UCSD-AML1 (cell line): ENCODE results near the gene EPS8L3.

ENCODE experiments used
- DNase-seq: peaks from one replicate; lab custom pipeline; 2025; ENCODE audit not compliant: unreplicated experiment; lab: John Stamatoyannopoulos, UW

The EPS8L3 gene

DNA sequence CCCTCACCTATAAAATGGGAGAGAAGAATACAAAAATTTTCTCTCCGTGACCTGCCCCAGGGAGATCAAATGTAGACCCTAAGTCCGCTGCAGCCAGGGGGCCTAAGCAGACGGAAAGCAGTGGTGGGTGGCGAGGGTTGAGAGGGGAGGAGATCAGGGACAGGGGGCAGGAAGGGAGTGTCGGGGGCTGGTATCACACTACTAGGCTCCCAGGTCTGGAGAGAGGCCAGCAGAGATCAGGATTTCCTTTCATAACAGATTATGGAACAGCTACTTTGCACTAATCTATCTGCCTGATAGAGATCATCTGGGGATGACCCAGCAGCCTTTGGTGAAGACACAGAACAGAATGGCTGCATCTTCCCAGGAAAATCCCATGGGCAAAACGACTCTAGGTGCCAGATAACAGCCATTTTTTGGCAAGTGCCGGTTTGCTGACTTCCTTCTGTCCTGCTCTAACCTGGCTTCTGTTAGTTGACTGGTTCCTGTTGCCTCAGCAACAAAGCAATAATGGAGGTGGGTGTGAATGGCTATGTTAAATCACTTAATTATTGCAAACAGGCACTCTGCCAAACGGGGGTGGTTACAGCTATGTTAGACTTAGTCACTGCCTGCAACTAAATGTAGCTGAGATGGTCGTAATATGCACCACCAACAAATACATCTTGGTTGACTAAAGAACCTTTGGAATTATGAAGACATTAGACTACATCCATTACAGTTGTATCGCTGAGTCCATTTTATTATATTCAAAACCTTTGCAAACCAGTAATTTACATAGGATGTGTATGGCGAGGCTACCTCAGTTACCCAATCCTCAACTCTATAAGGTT lies 30.0 kb upstream of the EPS8L3 start:
- no peak for DNase-seq

DNA sequence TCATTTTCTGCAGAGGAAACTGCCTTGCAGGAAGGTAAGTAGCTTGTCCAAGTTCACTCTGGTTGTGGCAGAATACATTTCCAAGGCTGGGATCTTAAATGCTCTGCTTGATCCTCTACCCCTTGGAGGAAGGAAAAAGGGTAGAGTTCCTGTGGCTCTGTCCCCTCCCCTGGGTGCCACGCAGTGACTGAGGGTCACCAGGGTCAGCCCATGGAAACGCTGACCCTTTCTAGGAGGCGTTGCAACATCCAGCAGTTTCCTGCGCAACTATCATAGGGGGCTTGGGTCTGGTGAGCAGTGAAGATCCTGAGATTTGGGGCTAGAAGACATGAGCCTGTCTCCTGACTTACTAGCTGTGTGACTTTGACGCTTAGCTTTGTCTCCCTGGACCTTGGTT lies 29.4 kb upstream of the EPS8L3 start:
- DNase-seq, result no peak

DNA sequence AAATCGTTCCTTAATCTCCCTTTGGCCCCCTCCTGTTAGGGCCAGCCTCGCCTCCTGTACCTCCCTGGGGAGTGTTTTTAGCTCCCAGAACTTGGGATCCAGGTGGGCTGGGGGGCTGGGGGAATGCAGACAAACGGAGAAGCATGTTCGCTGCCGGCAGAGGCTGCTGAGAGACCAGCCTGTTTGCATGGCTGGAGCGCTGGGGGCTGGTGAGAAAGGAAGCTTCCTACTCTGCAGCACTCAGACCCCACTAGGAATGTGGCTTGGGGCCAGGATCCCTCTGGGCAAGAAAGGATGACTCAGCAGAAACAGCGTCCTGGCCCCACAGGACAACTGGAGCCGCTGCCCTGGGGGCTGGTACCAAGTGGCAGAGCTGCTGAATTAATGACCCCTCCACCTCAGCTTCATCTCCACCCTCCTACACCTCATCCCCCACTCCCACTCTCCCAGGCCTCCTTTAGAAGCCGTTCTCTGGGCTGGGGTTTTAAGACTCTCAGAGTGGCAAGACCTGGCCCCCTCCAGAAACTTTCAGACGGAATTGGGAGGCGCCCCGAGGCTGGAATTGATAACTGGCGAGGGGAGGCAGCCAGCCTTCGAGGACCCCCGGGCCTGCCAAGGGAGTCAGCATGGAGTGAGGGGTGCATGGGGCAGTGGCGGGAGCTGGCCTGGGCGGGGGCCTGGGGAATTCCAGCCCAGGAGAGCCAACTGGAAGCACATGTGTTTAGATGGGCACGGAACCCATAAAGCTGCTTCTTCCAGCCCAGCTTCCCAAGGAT lies 28.5 kb upstream of the EPS8L3 start:
- DNase-seq, result peak; percentile 67

DNA sequence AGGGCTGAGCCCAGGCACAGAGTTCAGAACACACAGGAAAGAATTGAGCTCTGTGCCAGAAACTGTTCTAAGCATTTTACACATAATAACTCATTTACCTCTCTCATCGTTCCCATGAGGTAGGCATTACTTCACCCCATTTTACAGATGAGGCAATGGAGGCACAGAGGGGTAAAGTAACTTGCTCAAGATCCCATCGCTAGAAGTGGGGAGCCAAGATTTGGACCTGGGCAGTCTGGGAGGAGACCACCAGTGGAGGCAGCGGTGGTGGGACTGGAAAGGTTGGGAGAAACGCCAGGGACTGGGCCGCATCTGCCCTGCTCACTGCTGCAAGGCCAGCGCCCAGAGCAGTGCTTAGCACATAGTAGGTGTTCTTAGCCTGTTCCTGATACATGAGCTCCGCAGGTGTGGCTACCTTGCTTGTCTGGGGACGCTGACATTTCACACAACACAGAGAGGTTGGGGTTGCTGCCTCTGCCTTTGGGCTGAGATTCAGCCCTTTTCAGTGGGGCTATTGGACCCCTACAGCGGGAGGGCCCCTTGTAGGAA lies 27.8 kb upstream of the EPS8L3 start:
- no peak for DNase-seq

DNA sequence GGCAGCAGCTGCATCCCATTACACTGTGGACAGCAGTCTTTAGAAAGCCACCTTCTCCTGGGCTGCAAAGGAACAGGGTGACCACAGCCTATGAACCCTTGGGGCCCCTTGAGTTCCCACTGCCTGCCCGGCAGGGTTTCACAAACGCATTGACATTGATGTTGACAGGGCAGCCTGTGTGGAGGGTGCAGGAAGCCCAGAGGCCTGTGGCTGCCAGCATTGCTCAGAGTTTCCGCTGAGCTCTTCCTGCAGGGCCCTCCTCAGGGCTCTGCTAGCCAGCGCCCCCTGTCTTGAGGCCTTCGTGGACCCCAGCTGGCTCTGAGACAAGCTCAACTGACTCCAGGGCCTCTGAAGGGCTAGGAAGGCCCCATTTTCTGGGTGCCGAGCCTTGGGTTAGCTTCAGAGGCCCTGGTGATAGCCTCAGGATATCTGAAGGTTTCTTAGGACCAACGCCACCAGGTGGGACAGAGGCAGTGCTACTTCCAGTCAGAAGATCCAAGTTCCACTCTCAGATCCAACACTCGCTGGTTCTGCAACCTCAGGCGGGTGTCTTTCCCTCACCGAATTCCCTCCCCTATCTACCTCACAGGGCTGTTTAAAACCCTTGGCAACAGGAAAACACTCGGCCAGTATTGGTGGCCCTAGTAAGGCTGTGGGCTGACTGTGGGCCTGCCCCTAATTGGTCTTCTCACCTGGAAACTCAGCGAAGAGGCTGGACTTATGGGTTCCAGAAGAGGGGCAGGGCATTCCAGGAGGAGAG lies 27.2 kb upstream of the EPS8L3 start:
- DNase-seq, result peak; percentile 94

DNA sequence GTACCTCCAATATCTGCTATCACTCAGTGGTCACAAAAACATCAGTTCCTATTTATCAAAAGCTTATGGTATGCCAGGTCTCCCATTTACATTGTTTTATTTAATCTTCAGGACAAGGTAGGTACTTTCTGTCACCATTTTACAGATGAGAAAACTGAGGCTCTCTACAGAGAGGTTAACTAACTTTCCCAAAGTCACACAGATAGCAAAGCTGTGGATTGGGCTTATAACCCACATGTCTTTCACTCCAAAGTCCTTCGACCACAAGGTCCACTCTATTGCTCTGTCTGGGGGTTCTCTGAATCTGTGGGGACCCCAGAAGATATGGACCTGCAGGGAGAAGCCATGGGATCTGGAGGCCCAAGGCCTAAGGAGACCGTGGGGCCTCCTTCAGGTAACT lies 26.6 kb upstream of the EPS8L3 start:
- no peak for DNase-seq

DNA sequence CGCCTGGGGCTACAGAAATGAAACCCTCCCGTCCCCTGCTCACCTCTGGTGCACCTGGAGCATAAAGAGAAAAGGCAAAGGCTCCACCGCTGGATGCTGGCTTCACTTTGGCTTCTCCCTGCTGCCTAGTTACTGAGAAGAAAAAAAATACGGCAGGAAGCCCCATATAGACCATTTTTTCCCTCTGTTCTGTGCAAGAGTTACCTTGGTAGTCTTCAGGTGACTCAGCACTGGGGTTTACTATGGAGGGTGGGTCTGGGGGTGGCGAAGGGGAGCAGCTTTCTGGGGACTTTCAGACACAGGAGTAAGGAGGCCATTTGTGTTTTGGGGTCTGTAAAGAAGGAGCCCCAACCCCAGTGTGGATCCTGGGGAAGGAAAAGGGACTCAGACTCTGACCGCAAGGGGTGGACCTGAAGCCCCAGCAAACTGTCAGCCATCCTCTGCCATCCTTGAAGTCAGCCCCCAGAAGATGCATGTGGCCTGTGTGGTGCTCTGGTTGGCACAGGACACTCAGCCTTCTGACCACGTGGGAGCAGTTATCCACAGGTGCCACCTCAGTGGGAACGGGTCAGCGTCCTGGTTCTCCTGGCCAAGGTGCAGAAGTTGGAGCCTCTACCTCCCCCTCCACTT lies 25.9 kb upstream of the EPS8L3 start:
- no peak for DNase-seq

DNA sequence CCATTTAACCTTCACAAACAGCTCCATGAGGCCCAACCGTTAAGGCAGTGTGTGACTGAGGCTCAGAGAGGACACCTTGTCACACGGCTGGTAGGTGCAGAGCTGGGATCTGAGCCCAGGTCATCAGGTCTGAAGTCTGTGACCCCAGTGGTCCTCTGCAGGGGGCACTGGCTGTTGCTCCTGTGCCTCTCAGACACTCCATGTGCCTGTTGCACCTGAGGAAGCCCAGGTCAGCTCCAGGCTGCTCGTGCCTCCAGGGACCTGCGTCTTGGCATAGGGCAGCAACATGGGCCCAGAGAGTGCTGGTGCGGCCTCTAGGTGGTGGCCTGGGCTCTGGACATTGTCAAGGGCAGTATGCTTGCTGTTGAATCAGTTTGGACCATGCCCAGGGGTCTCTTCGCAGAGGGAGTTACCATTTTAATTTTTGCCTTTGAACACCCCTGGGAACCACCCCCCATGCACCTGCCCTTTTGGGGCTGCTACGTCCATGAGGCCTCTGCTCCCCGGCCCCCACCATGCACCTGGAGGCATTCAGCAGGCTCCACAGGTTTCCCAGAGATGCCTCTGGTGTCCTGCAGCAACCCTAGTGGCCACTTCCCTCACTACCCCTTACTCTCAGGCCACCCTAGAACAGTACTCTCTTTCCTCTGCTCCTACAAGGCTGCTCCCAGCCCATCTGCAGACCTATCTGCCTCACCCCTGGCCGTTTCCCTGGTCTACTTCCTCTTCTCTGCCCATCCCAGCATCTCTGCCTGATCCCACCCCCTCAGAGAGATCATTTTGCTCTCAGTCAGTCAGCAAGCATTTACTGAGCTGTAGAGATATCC lies 25.2 kb upstream of the EPS8L3 start:
- peak; percentile 52 for DNase-seq

DNA sequence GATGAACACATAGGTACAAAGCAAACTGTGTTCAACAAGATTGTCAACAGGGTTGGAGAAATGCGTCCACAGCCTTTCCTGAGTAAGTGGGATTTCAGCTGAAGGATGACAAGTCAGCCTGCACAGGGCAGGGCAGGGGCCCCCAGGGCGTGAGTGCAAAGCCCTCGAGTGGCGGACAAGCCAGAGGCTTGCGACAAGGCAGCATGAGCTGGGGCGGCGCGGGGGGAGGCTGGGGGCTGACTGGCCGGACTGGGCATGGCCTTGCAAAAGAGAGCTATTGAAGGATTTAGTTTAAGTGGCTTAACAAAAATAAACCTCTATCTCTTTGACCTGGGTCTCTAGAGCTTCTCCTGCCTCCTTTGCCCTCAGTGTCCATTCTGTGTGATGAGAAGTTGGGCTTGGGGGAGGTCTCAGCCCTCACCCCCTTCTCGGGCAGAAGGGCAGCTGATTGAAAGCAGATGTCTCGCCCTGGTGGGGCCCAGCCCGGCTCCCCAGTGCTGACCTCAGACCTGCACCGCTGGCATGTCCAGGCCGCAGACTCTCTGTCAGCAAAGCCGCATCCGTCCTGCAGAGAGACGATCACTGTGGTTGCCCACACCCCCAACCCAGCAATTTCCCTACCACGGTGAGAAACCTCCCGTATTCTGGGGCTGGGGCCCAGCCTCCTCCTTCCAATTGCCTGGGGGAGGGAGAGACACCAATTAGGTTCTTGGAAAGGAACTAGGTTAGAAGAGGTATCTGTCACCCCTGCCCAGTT lies 24.3 kb upstream of the EPS8L3 start:
- DNase-seq, result peak; percentile 49

DNA sequence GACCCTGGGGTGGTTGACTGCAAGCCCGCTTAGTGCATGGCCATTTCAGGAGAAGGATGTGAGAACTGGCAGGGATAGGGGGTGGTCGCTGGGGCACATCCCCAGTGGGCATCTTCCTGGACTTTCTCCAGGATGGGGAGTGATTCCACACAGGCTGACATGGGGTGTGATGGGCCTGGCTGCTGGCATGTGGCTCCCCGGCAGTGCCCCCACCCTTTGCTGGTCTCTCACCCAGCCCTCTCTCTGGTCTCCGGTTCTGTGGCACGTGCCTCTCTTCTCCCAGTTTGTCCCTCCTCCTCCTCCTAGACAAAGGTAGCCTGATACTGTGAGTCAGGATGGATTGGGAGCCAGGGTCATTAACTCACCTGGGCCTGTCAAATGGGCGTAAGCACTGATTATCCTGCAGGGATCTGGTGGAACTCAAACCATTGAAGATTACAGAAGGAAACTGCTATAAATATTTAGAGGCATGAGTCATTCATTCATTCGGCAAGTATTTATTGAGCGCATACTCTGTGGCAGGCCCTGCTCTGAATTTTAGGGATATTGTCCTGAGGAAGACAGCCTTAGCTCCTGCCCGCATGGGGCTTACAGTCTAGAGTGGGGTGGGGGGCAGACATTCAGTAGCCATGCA lies 23.6 kb upstream of the EPS8L3 start:
- no peak for DNase-seq

DNA sequence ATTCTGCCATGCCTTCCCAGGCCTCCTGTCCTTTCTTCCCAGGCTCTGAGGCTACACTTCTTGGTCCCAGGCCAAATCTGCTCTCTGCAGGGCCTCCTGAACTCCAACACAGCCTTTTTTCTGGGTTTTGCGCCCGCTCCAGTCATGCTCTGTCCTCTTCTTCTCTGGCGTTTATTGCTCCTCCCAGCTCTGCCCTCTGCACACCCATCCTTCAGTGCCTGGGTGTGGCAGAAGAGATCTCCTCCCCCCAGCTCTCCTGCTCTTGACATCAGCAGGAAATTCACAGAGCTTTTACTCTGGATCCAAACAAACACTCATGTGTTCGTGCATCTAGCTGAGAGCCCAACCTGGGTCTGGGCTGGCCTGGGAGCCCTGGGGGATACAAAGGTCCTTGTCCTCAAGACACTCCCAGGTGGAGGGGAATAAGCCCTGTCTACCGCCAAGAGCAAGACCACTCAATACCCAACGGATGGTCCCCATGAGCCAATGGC lies 22.9 kb upstream of the EPS8L3 start:
- DNase-seq, result no peak

DNA sequence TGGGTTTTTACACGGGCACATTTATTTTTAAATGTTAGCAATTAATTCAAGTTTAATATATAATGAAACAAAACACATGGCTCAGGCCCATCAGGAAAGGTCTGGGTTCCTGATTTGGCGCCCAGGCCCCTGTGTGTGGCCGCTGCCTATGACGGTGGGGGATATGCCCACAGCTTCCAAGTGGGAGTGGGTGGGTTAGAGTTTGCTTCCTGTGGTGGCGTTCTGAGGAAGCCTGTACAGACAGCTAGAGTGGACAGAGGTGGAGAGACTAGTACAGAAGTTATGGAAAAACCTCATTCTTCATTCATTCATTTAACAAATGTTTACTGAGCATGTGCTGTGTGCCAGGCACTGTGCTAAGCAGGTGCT lies 22.4 kb upstream of the EPS8L3 start:
- DNase-seq, result no peak

DNA sequence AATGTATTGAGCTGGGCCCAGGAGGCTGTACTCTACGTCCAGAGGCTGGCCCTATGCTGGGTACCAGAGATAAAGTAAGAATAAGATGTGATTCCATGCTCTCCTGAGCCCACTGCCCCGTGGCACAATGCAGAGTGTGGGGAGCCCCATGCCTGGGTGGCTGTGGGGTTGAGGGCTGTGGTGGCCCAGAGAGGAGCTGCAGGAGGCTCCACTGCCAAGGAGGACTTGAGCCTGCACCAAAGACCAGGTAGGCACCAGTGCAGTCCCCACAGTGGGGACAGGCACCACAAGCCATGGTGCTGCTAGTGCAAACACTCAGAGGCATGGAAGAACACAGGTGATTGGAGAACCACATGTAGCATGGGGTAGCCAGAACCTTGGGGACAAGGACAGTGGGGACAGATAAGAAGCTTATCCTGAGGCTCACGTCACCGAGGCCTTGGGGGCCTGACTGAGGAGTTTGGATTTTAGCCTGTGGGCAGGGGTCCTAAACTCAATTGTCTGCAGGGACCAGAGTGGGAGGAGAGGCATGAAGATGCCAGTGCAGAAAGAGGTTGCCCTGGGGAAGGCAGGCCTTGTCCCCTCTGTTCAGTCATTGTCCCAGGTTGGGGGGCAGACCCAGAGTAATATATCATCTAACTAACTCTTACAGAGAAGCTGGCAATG lies 21.9 kb upstream of the EPS8L3 start:
- no peak for DNase-seq

DNA sequence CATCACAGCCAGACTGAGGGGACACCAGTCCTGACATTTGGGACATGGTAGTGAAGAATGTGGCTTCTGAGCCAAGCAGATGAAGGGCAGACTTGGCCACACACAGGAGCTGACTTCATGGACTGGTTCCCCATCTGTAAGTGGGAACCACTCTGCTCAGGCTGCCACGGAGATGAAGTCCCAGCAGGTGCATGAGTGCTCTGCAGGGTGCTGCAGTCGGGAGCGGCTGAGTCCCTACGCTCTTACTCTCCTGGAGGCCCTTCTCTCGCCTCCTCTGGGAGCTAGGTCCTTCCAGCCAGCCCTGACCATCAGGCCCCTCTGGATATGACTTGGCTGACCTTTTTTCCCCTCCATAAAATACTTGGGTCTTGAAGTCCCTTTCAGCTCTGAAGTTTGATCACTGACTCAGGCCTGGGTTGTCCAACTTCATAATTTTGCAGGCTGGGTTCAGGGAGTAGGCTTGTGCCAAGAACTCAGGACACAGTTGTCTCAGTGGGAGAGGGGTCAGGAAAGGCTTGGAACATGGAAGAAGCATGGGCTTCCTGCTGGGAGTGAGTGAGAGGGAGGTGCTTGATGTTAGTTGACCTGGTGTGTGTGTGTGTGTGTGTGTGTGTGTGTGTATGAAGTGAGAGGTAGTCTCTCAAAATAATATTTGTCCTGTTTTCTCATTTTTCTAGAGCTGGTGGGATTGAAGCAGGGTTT lies 21.0 kb upstream of the EPS8L3 start:
- no peak for DNase-seq

DNA sequence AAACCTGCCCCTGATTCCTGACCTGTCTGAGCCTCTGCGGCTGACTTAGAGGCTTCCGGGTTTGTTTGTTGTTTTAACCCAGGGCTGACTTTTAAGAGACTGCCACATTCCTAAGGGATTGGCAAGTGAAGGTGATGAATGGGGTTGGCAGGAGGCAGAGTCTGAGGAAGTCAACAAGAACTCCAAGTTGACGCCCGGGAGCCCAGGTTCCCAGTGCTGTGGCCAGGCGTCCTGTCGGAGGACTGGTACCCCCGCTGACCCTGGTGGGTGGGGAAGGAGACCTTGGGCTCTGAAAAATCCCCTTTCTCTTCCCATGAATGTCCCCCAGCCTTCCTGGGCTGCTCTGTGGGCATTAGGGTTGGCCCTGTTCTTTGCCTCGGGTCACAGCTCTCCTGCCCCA lies 19.7 kb upstream of the EPS8L3 start:
- DNase-seq, result no peak

DNA sequence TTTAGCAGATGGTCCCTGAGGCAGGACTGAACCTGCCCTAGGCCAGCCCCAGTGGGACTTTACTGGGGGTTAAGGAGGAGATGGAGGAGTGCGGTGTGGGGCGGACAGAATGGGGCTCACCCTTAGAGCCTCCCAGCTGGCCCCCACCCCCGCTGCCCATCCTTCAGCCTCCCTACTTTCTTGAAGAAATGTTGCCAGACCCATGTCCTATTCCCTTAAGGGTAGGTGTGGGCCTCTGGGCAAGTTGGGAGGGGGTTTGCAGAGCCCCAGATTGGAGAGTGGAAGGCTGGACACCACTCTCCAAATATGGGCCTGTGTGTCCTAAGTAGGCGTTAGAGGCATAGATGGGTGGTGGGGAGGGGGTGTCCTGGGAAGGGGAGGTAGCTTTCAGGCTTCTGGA lies 19.2 kb upstream of the EPS8L3 start:
- no peak for DNase-seq

DNA sequence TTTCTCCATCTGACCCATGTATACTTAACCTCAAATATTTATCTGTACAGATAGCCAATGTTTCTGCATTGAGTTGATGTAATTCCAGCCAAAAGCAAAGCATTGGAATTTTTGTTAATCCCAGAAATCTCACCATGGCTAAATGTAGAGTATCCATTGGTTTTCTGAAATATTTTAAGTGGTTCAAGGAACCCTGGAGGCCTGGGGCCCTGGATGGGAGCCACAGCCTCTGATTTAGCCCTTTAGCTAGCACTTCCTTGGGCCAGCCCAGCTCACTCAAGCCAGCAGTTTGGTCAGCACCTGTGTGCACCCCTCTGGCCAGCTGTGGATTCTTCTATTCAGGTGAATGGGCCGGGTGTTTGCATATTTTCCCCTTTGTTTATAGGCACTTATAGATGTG lies 18.8 kb upstream of the EPS8L3 start:
- no peak for DNase-seq

DNA sequence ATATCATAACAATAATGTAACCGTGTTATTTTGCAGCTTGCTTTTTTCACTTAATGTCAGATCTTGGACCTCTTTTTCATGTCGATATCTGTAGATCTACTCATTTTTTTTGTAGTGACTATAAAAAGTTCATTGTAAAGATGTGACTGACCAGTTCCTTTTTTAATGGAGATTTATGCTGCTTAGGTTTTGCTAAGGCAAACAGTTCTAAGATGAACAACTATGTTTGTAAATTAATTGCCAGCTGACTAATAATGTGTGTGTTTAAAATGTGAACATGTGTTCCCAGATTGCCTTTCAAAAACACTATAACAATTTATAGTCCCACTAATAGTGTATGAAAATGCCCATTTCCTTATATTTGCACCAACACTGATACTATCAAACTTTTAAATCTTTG lies 18.1 kb upstream of the EPS8L3 start:
- no peak for DNase-seq
